NCI-H510A treated with DMSO at 0.1 percent for 48 hours (cell line): ENCODE data around the gene SEPTIN5.

Experiments
- DNase-seq: peaks from one replicate; lab custom pipeline; 2025; lab: John Stamatoyannopoulos, UW

SEPTIN5 gene

GRCh38 chr22:19749876-19750275 lies 35.6 kb downstream of the SEPTIN5 start:
- no peak for DNase-seq

- DNase-seq: no peak
Measured at GRCh38 chr22:19750507-19751490, 36.5 kb downstream of the SEPTIN5 start.

GRCh38 chr22:19751497-19752245 lies 37.4 kb downstream of the SEPTIN5 start:
- DNase-seq: no peak

- DNase-seq: no peak
Measured at GRCh38 chr22:19753090-19753842, 39.0 kb downstream of the SEPTIN5 start.

GRCh38 chr22:19753996-19754700 lies 39.8 kb downstream of the SEPTIN5 start:
- no peak for DNase-seq

- no peak for DNase-seq
Measured at GRCh38 chr22:19754701-19755144, 40.4 kb downstream of the SEPTIN5 start.

- no peak for DNase-seq
Measured at GRCh38 chr22:19755145-19755710, 40.9 kb downstream of the SEPTIN5 start.

- DNase-seq: no peak
Measured at GRCh38 chr22:19755722-19756287, 41.5 kb downstream of the SEPTIN5 start.

- peak; percentile 15 for DNase-seq
Measured at GRCh38 chr22:19756288-19757128, 42.2 kb downstream of the SEPTIN5 start.

- no peak for DNase-seq
Measured at GRCh38 chr22:19757140-19757984, 43.1 kb downstream of the SEPTIN5 start.

GRCh38 chr22:19757985-19758895 lies 43.9 kb downstream of the SEPTIN5 start:
- DNase-seq: no peak

- no peak for DNase-seq
Measured at GRCh38 chr22:19758896-19759426, 44.7 kb downstream of the SEPTIN5 start.

GRCh38 chr22:19759427-19760057 lies 45.2 kb downstream of the SEPTIN5 start:
- DNase-seq: no peak

GRCh38 chr22:19760058-19760950 lies 46.0 kb downstream of the SEPTIN5 start, which contains the start of gene TBX1:
TBX1 (plus strand) TSS chr22:19760778; CDS start chr22:19760844, 66 bp downstream.
- DNase-seq: no peak

GRCh38 chr22:19760951-19761724 lies 46.8 kb downstream of the SEPTIN5 start:
- DNase-seq: no peak
